ENCODE data around the gene MIPOL1.
"Not testable (repeated sequence)": the region's sequence is repeated elsewhere in the genome, so short reads cannot be mapped to it uniquely, and the experiment has no call there.

Gene MIPOL1

GRCh38 chr14:37187840-37188577, 9.7 kb upstream of the MIPOL1 start:
- DNase-seq: not testable (repeated sequence)

GRCh38 chr14:37189733-37190132, 8.0 kb upstream of the MIPOL1 start:
- not testable (repeated sequence) for DNase-seq

- no peak for DNase-seq
Measured at GRCh38 chr14:37194698-37195097, 3.0 kb upstream of the MIPOL1 start.

GRCh38 chr14:37195327-37195726, 2.4 kb upstream of the MIPOL1 start:
- DNase-seq: no peak

- DNase-seq: no peak
Measured at GRCh38 chr14:37196604-37197420, 925 bp upstream of the MIPOL1 start.

GRCh38 chr14:37198273-37198598, 499 bp downstream of the MIPOL1 start:
- no peak for DNase-seq

GRCh38 chr14:37198907-37199306, 1.2 kb downstream of the MIPOL1 start:
- DNase-seq: no peak

- DNase-seq: no peak
Measured at GRCh38 chr14:37201724-37202123, 4.0 kb downstream of the MIPOL1 start.

GRCh38 chr14:37202265-37202664, 4.5 kb downstream of the MIPOL1 start:
- no peak for DNase-seq

- no peak for DNase-seq
Measured at GRCh38 chr14:37202812-37203211, 5.1 kb downstream of the MIPOL1 start.

GRCh38 chr14:37203423-37203822, 5.7 kb downstream of the MIPOL1 start:
- no peak for DNase-seq

- not testable (repeated sequence) for DNase-seq
Measured at GRCh38 chr14:37205623-37206605, 8.2 kb downstream of the MIPOL1 start.

- not testable (repeated sequence) for DNase-seq
Measured at GRCh38 chr14:37209617-37210016, 11.9 kb downstream of the MIPOL1 start.

GRCh38 chr14:37210448-37210847, 12.7 kb downstream of the MIPOL1 start:
- DNase-seq: no peak

GRCh38 chr14:37213016-37213415, 15.3 kb downstream of the MIPOL1 start:
- no peak for DNase-seq

GRCh38 chr14:37215345-37215744, 17.6 kb downstream of the MIPOL1 start:
- no peak for DNase-seq

GRCh38 chr14:37221073-37221472, 23.3 kb downstream of the MIPOL1 start:
- DNase-seq: no peak

- DNase-seq: no peak
Measured at GRCh38 chr14:37223947-37224474, 26.3 kb downstream of the MIPOL1 start.

GRCh38 chr14:37225668-37226067, 27.9 kb downstream of the MIPOL1 start:
- not testable (repeated sequence) for DNase-seq

- no peak for DNase-seq
Measured at GRCh38 chr14:37230551-37231194, 32.9 kb downstream of the MIPOL1 start.

- DNase-seq: no peak
Measured at GRCh38 chr14:37232907-37233481, 35.3 kb downstream of the MIPOL1 start.

GRCh38 chr14:37234222-37234621, 36.5 kb downstream of the MIPOL1 start:
- no peak for DNase-seq
